Liver (tissue), 9 donors: ENCODE measurements around the gene TECR. TPM values are rescaled to one million over a fixed set of nuclear protein-coding genes. Genes with fewer than 3 reads are reported as not detected.

Experiments used
- DNase-seq: peaks from one replicate; pipeline ENCODE4 v3.0.0-alpha.2; 2017; ENCODE audit warnings: low spot score
- H3K27ac ChIP-seq, 2 donors: one replicate each; pipeline ENCODE4 v1.7.0; 2013; ENCODE audit warnings: inconsistent platforms in 2 of 2, low read length in 2 of 2, control low read depth in 1 of 2, low read depth in 1 of 2, mild to moderate bottlenecking in 1 of 2
- H3K27me3 ChIP-seq, 4 donors: one replicate each; pipeline versions ENCODE4 v1.6.1 to v1.7.0; 2013; ENCODE audit warnings: low read length in 3 of 4, inconsistent platforms in 1 of 4, mild to moderate bottlenecking in 1 of 4, moderate library complexity in 1 of 4; ENCODE audit not compliant: control insufficient read depth in 4 of 4, insufficient read depth in 4 of 4
- H3K36me3 ChIP-seq, 4 donors: one replicate each; pipeline versions ENCODE4 v1.6.1 to v1.7.0; 2013; ENCODE audit warnings: low read length in 3 of 4, mild to moderate bottlenecking in 3 of 4, low read depth in 1 of 4, moderate library complexity in 1 of 4; ENCODE audit not compliant: control insufficient read depth in 4 of 4, insufficient read depth in 3 of 4
- H3K4me1 ChIP-seq, 4 donors: one replicate each; pipeline versions ENCODE4 v1.6.1 to v1.7.0; 2013; ENCODE audit warnings: low read length in 3 of 4, mild to moderate bottlenecking in 3 of 4, moderate library complexity in 1 of 4; ENCODE audit not compliant: control insufficient read depth in 4 of 4, insufficient read depth in 4 of 4
- H3K4me3 ChIP-seq, 3 donors: one replicate each; pipeline versions ENCODE4 v1.6.1 to v1.7.0; 2013; ENCODE audit warnings: low read length in 3 of 3, control low read depth in 1 of 3, low read depth in 1 of 3, mild to moderate bottlenecking in 1 of 3
- H3K9ac ChIP-seq, 2 donors: one replicate each; pipeline ENCODE4 v1.7.0; 2013; ENCODE audit warnings: low read length in 2 of 2, mild to moderate bottlenecking in 2 of 2, moderate library complexity in 2 of 2, control low read depth in 1 of 2, low read depth in 1 of 2
- H3K9me3 ChIP-seq, 4 donors: one replicate each; pipeline versions ENCODE4 v1.6.1 to v1.7.0; 2013; ENCODE audit warnings: low read length in 3 of 4; ENCODE audit not compliant: control insufficient read depth in 4 of 4
- EGR1 ChIP-seq, 2 donors: IDR thresholded peaks; 2 replicates each; pipeline ENCODE4 v1.6.1; 2016 to 2018; ENCODE audit warnings: antibody characterized with exemption in 2 of 2, low read depth in 2 of 2
- FOXA1 ChIP-seq: IDR thresholded peaks from 2 replicates; pipeline ENCODE4 v1.6.1; 2016; ENCODE audit warnings: antibody characterized with exemption
- FOXA2 ChIP-seq: IDR thresholded peaks from 2 replicates; pipeline ENCODE4 v1.6.1; 2016; ENCODE audit warnings: antibody characterized with exemption
- GABPA ChIP-seq, 2 donors: IDR thresholded peaks in 1 of 2; conservative IDR thresholded peaks in 1 of 2; 2 replicates each; pipeline ENCODE4 v1.6.1; 2016; ENCODE audit warnings: antibody characterized with exemption in 2 of 2, mild to moderate bottlenecking in 1 of 2, moderate library complexity in 1 of 2
- HNF4G ChIP-seq: IDR thresholded peaks from 2 replicates; pipeline ENCODE4 v1.6.1; 2016; ENCODE audit warnings: antibody characterized with exemption
- JUND ChIP-seq, 2 donors: IDR thresholded peaks; 2 replicates each; pipeline ENCODE4 v1.6.1; 2016; ENCODE audit warnings: antibody characterized with exemption in 2 of 2
- NR2F2 ChIP-seq: IDR thresholded peaks from 2 replicates; pipeline ENCODE4 v1.6.1; 2016; ENCODE audit warnings: antibody characterized with exemption
- RAD21 ChIP-seq, 2 donors: IDR thresholded peaks; 2 replicates each; pipeline ENCODE4 v1.6.1; 2016; ENCODE audit warnings: antibody characterized with exemption in 2 of 2, mild to moderate bottlenecking in 2 of 2
- REST ChIP-seq: IDR thresholded peaks from 2 replicates; pipeline ENCODE4 v1.6.1; 2016; ENCODE audit warnings: antibody characterized with exemption, mild to moderate bottlenecking
- RXRA ChIP-seq, 2 donors: IDR thresholded peaks; 2 replicates each; pipeline ENCODE4 v1.6.1; 2017 to 2018; ENCODE audit warnings: antibody characterized with exemption in 2 of 2, mild to moderate bottlenecking in 1 of 2
- SP1 ChIP-seq: IDR thresholded peaks from 2 replicates; pipeline ENCODE4 v1.6.1; 2018; ENCODE audit warnings: antibody characterized with exemption, mild to moderate bottlenecking
- YY1 ChIP-seq: IDR thresholded peaks from 2 replicates; pipeline ENCODE4 v1.6.1; 2016; ENCODE audit warnings: antibody characterized with exemption, mild to moderate bottlenecking
- ZBTB33 ChIP-seq: IDR thresholded peaks from 2 replicates; pipeline ENCODE4 v1.6.1; 2016; ENCODE audit warnings: antibody characterized with exemption
- WGBS: extraction: QIAGEN DNeasy Blood & Tissue Kit; methylation state at CpG from one replicate; pipeline ENCODE4 v1.1.7; 2013; 5-methylcytosine and 5-hydroxymethylcytosine counted together
- polyA plus RNA-seq, 2 donors: library from polyadenylated mRNA; stranded (reverse) in 1 of 2; unstranded in 1 of 2; fragments of 200-250 nt in 1 of 2; fragments of >200 nt in 1 of 2; fragmentation: Nextera tagmentation in 1 of 2; extraction: Ambion mirVana in 1 of 2; gene quantifications; one replicate each; pipeline versions ENCODE4 v1.2.1 to v1.2.3, GENCODE V29; 2013 to 2015
- total RNA-seq, 2 donors: library from RNA; depleted of rRNA; stranded (reverse); fragments of >200 nt; gene quantifications; one replicate each; pipeline ENCODE4 v1.2.3, GENCODE V29; 2014
- TF ChIP-seq, protein P1 (sequence below): IDR thresholded peaks from 2 replicates; pipeline ENCODE4 v1.6.1; 2016; ENCODE audit warnings: antibody characterized with exemption
- TF ChIP-seq, protein P2 (sequence below): IDR thresholded peaks from 2 replicates; pipeline ENCODE4 v1.6.1; 2016; ENCODE audit warnings: antibody characterized with exemption
- TF ChIP-seq, protein P3 (sequence below): fragments of 150-350 bp; IDR thresholded peaks from 2 replicates; pipeline ENCODE4 v1.5.1; 2017; ENCODE audit warnings: improper control_type of control experiment, low read depth, low read length; ENCODE audit not compliant: missing input control
- donor health status: healthy.
- donor health status: healthy.
- donor health status: healthy.
- donor health status: healthy.
- donor health status: healthy.

The TECR gene
- total and polyA plus RNA-seq, 4 donors = 26.4 to 157 (median 60.8) TPM

DNA sequence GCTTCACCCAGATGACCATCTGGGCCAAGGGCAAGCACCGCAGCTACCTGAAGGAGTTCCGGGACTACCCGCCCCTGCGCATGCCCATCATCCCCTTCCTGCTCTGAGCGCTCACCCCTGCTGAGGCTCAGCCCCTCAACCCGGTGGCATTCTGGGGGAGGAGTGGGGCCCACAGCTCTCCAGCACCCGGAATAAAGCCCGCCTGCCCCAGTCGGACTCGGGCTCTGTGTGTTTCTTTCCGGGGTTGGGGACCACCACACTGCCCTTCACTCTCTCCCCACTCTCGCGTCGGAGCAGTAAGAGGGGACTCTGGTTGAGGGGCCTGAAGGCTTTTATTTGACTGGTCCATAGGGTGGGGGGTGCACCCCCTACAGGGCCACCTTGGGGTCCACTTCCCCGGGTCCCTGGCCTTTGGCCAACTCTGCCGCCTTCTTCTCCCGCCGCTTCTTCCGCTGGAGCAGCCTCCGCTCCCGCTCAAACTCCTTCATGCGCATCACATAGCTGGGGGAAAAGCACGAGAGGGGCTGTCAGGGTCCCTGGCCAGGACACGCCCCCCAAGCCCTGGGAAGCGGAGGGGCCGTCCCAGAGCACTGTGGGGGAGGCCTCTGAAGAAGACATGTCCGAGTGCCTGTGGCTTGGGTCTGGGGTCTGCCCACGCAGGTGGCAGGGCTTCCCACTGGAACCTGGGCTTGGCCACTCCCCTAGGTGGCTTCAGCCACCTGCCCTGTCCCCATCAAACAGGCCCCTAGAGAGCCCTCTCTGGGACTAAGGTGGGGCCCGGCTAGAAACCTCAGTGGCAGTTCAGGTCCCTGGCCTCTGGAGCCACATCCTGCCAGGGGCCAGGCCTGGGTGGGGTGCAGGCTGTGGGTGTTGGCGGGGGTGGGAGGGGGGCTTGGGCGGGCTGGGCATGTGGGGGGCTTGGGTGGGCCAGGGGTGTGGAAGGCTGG lies 36.6 kb downstream of the TECR start:
- WGBS = 91% methylated on average over 27 of the region's 31 CpGs
- Histone ChIP-seq H3K4me1 (peaks cover 5 to 17% (median 12%) of the 10 kb centered on the region in 4 donors), H3K9me3 (no peaks in the 10 kb centered on the region), H3K36me3 (peaks cover 0 to 11% (median 1%) of the 10 kb centered on the region in 4 donors), H3K27me3 (no peaks in the 10 kb centered on the region), H3K4me3 (no peak overlapping the region), H3K9ac (no peak overlapping the region), H3K27ac (no peak overlapping the region)
- no peak for DNase-seq
- TF ChIP-seq FOXA1 = no peak
- no peak for TF ChIP-seq REST
- no peak for TF ChIP-seq JUND (IDR thresholded peaks at IDR 0.05)
- TF ChIP-seq, protein P1, sequence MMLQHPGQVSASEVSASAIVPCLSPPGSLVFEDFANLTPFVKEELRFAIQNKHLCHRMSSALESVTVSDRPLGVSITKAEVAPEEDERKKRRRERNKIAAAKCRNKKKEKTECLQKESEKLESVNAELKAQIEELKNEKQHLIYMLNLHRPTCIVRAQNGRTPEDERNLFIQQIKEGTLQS = no peak
- no peak for TF ChIP-seq RXRA (IDR thresholded peaks at IDR 0.05)
- TF ChIP-seq EGR1 (IDR thresholded peaks at IDR 0.05; ENCODE audit: low read depth in 2 of 2) = no peak
- TF ChIP-seq NR2F2 = no peak
- TF ChIP-seq SP1 = no peak

DNA sequence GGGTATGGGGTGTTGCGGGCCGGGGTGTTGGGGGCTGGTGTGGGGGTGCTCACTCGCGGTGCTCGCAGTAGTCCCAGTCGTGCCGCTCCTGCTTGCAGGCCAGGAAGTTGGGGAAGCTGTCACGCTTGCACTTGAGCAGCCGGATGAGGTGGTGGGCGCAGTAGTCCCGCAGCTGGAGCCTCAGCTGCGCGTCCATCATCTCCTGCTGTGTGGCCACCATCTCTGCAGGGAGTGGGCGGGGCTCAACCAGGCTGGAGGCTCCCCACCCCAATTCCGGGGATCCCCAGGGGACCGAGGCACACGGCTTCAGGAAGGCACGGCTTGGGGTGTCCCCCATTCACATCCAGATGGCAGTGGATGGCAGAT lies 37.3 kb downstream of the TECR start:
- 88% methylated on average over 18 of the region's 18 CpGs for WGBS
- Histone ChIP-seq H3K27ac (no peak overlapping the region), H3K9me3 (no peaks in the 10 kb centered on the region), H3K36me3 (peaks cover 0 to 11% (median 1%) of the 10 kb centered on the region in 4 donors), H3K4me1 (peaks cover 7 to 17% (median 13%) of the 10 kb centered on the region in 4 donors), H3K9ac (no peak overlapping the region), H3K4me3 (no peak overlapping the region), H3K27me3 (no peaks in the 10 kb centered on the region)
- TF ChIP-seq, protein P1 = no peak
- no peak for TF ChIP-seq NR2F2
- TF ChIP-seq SP1 = no peak
- TF ChIP-seq JUND (IDR thresholded peaks at IDR 0.05) = no peak
- TF ChIP-seq HNF4G = no peak
- TF ChIP-seq EGR1 (IDR thresholded peaks at IDR 0.05; ENCODE audit: low read depth in 2 of 2) = no peak
- no peak for TF ChIP-seq GABPA (IDR thresholded peaks at IDR 0.05 in 1 of 2, conservative IDR thresholded peaks at IDR 0.05 in 1 of 2)
- TF ChIP-seq ZBTB33 = no peak
- TF ChIP-seq, protein P2, sequence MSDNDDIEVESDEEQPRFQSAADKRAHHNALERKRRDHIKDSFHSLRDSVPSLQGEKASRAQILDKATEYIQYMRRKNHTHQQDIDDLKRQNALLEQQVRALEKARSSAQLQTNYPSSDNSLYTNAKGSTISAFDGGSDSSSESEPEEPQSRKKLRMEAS = no peak
- TF ChIP-seq RXRA (IDR thresholded peaks at IDR 0.05) = no peak
- no peak for TF ChIP-seq RAD21 (IDR thresholded peaks at IDR 0.05)
- TF ChIP-seq FOXA1 = no peak
- no peak for TF ChIP-seq YY1
- TF ChIP-seq, protein P3, sequence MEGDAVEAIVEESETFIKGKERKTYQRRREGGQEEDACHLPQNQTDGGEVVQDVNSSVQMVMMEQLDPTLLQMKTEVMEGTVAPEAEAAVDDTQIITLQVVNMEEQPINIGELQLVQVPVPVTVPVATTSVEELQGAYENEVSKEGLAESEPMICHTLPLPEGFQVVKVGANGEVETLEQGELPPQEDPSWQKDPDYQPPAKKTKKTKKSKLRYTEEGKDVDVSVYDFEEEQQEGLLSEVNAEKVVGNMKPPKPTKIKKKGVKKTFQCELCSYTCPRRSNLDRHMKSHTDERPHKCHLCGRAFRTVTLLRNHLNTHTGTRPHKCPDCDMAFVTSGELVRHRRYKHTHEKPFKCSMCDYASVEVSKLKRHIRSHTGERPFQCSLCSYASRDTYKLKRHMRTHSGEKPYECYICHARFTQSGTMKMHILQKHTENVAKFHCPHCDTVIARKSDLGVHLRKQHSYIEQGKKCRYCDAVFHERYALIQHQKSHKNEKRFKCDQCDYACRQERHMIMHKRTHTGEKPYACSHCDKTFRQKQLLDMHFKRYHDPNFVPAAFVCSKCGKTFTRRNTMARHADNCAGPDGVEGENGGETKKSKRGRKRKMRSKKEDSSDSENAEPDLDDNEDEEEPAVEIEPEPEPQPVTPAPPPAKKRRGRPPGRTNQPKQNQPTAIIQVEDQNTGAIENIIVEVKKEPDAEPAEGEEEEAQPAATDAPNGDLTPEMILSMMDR = no peak
- no peak for TF ChIP-seq FOXA2
- no peak for TF ChIP-seq REST
- no peak for DNase-seq
